Hematopoietic multipotent progenitor cell treated with erythropoietin and hydrocortisone succinate and interleukin-3 and kit ligand, for 6 days (in vitro differentiated cells): Measurements from ENCODE around the gene PRKAG2.
A peak's percentile ranks its signal among the peaks of the same experiment; 100 is the strongest.

Source experiments
- DNase-seq: peaks from one replicate; pipeline ENCODE4 v3.0.0-alpha.2; 2015

PRKAG2 gene

DNA sequence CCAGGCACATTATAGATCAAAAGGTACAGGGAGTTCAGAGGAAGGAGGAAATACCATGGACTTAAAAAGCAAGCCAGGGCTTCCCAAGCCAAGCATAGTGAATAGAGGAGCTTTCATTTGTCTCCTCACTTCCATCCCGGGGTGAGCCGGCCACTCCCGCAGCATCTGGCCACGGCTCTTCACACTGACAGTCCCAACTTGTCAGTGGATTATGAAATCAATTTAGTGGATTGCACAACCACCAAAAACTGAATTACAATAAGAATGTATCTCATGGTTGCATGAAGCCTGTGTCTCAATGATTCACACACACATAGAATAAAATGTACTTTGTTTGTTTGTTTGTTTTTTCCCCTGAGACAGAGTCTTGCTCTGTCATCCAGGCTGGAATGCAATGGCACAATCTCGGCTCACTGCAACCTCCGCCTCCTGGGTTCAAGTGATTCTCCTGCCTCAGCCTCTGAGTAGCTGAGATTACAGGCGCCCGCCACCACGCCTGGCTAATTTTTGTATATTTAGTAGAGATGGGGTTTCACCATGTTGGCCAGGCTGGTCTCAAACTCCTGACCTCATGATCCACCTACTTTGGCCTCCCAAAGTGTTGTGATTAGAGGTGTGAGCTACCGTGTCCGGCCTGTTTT lies 79.1 kb downstream of the PRKAG2 start:
- DNase-seq: peak; percentile 59

DNA sequence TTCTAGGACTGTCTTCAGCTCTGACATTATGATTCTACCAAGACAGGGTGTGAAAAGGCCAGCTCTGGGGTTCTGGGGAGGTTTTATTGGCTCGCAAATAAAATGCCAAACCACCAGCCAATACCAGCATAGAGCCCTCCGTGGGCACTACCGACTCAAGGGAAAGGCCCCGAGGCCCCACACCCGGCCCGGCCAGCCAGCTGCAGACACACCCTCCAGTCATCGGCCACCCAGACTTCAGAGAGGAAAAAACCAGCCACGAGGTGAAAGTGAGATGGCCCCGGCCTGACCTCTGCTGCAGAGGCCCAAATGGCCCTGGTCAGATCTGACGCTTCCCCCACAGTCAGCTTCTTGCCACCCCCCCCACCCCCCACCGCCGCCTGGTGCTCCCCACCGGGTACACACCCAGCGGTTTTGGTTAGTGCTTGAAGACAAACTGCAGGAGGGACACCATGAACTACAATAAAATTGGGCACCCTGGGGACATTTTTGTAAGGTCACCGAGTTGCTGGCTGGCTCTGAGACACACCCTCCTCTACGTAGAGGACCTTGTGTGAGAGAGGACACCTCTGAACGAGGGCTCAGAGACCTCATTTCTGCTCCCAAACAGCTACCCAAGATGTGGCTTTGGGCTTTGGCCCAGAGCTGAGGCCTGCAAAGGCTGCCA lies 79.9 kb downstream of the PRKAG2 start:
- no peak for DNase-seq

DNA sequence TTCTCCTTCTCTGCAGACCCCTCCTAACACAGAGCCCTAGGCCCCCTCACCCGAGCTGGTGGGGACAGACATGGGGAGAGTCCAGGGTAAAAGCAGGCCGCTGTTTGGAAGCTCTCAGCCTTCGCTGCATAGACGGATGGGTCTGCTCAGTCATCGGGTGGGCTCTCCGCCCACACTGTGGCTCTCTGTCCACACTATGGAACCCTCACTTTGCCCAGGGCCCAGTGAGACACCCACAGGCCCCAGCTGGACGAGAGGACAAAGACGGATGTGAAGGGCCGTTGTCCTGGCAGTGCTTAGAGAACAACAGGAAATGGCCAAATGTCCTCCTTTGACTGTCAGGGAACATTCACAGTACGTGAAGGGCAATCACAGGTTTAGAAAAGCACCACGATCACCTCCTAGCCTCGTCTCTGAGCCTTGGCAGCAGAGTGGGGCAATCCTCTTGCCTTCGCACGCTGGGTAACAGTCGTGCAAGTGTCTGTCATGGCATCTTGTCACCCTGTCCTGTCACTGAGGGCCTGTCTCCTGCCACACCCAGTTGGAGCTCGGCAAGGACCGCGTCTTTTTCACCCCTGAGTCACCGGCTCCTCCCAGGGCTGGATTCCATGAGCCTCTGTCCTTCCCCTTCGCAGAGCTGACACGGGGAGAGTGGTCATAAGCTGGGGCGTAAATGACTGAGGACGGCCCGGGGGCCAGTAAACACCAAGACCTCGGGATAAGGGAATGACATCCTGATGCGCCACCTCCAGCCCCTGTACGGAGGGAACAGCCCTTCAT lies 80.6 kb downstream of the PRKAG2 start:
- no peak for DNase-seq

- no peak for DNase-seq
Measured at GRCh38 chr7:151795168-151795811, 81.6 kb downstream of the PRKAG2 start.

DNA sequence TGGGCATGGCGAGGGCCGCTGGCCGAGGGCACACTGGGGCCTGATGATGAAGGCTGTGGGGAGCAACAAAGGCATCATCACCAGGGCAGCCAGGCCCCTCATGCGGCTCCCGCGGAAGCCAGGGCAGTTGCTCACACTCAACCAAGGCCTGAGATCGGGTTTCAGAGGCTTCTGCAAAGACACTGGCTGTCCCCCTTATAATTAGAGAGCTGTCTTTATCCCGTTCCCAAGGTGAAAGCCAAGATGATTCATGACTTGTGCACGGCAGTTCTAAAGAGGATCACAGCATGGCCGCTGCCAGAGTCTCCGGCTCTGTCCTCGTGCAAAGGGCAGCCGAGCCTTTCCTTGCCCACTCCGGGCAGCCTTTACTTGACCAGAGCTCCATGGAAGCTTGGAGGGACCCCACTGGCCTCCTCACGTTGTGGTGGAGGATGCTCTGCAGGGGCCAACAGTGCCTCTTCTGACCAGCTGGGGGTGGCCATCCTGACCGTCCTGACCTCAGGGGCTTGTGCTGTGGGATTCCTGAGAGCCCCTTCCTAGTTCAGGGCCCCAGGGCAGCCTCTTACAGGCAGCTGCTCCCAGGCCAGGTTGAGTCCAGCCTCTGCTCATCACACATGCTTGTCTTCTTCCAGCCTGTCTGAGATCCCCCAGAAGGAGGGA lies 82.3 kb downstream of the PRKAG2 start:
- no peak for DNase-seq

DNA sequence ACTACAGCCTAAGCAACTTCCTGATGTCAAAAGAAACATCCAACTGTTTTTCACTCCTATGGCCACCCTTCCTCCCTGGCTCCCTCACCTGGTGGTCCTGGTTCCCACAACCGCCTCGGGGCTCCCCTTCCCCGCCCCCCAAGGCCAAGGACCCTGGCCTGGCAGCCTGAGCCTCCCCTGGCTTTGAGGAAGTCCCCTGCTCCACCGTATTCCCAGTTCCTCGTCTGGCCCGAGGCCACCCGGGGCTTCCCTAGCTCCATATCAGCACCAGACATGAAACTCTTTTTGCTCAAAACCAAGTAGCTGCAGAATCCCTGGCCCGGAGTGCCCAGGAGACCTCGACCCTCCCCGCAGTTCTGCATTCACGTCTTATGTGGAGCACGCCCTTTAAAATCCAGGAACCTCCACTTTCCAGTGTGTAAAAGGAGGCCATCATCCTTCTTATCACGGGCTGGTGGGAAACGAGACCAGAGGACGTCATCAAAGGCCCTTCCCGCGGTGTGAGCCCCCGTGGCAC lies 82.9 kb downstream of the PRKAG2 start:
- no peak for DNase-seq

DNA sequence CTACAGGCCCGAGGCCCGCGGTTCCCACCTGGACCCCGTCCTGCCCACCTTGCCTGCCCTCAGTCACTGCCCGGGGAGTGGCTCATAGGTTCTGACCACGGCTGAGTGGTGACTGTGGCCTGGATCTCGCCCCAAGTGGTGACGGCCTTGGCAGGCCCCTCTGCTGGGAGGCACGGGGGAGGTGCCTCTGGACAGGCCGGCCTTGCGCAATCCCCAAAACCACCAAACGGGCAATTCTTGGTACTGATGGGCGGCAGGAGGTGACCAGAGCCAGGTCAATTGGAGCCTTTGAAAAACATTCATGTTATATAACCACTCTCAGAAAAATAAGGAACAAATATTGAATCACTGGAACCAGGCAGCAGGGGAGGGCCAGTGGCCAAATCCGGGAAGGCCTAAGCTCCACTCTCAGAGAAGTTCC lies 83.4 kb downstream of the PRKAG2 start:
- DNase-seq: peak; percentile 15

DNA sequence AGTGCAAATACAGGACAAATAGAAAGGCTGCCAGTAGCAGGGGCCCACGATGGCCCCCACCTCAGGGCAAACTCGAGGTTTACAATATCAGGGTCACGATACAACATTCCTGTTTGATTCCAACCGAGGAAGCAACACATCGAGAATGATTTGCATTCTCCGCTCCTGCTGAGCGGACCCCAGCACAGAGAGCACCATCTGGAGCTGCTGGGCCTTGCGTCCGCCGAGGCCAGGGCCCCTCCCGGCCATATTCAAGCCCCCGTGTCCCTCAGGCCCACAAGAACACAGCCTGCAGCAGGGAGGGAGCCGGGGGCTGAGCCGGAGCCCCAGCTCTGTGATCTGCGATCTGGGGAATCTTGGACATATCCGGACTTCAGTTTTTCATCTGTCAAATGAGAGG lies 84.3 kb downstream of the PRKAG2 start:
- DNase-seq: no peak

- no peak for DNase-seq
Measured at GRCh38 chr7:151792086-151792485, 84.8 kb downstream of the PRKAG2 start.

DNA sequence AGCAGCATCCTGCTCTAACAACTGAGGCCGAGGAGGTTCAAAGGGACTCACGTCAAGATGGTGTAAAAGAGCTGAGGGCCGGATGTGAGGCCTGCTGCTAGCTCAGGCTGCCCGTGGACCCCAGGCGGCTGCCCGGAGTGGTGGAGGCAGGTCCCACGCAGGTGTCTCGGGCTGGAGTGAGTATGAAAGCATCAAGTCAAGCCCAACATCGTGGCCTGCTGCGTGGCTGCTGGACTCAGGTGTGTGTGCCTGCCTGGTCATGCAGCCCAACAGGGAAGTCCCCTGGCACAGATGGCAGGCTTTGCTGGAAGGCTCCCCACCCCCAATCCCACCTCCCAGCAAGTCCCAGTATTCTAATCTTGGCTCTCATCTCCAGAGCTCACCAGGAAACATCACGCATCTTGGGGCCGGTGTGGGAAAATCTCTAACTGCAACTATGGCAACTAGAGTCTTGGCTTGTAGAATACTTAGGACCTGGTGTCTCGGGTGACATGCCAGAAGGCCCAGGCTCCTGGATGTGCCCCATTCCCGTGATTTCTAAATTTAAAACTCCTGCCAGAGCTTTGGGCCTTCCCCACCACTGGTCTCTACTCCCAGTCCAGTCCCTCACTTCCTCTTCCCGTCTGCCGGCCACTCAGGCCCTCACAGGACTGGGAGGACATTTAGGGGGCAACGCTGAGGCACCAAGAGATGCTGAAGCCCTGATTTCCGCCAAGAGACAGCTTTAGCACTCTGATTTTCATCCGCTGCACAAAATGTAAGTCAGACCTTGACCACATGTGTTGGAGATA lies 85.9 kb downstream of the PRKAG2 start:
- DNase-seq: no peak

- no peak for DNase-seq
Measured at GRCh38 chr7:151790095-151790829, 86.7 kb downstream of the PRKAG2 start.

DNA sequence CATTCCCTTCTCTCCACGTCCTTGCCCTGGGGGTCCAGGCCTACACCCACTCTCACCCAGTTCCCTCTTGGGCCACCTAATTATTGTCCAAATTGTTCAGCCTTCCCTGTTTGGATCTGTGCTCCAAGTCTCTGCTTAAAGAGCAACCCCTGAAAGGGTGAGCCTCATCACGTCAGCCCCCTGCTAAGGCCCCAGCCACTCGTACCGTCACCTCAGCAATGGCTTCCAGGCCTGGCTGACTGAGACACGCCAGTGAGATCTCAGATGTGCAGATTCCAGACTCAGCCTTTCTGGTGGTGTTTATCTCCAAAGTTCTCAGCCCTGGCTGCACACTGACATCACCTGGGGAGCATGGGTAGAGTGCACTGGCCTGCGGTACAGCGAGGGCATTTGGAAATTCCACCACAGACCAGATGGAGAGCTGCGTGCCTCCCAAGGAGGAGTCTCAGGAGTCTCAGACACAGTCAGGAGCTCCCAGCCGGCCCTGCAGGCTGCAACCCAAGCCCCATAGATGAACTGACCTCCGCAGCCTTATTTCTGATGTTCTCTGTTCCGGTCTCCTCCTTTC lies 87.5 kb downstream of the PRKAG2 start:
- no peak for DNase-seq

GRCh38 chr7:151787348-151787747 lies 89.6 kb downstream of the PRKAG2 start:
- no peak for DNase-seq

GRCh38 chr7:151786936-151787335 lies 90.0 kb downstream of the PRKAG2 start:
- DNase-seq: no peak

DNA sequence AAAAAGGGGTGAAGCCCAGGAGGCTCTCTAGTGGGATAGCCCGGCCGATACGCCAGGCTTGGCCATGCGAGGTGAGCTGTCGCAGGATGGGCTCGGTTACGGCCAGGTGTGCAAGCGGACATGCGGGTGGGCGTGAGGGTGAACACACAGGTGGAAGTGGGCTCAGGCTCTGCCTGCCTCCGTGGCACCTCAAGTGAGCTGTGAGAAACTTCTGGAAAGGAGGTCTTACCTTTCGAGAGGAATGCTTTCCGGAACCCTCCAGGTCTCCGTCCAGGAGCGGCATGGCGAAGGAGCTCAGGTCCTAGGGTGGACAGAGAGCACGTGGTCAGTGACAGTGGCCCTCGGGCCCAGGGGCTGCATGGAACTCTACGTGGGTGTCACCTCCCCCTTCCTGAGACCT lies 90.7 kb downstream of the PRKAG2 start:
- DNase-seq: no peak

- no peak for DNase-seq
Measured at GRCh38 chr7:151785681-151785965, 91.3 kb downstream of the PRKAG2 start.

GRCh38 chr7:151784853-151785680 lies 91.8 kb downstream of the PRKAG2 start:
- no peak for DNase-seq

GRCh38 chr7:151783958-151784575 lies 92.8 kb downstream of the PRKAG2 start:
- no peak for DNase-seq

GRCh38 chr7:151782598-151783448 lies 94.1 kb downstream of the PRKAG2 start:
- peak; percentile 90 for DNase-seq
